NCI-H345 treated with DMSO at 0.1 percent for 48 hours (cell line): ENCODE results near the gene NR5A2.

Experiments
- DNase-seq: peaks from one replicate; lab custom pipeline; 2025; ENCODE audit not compliant: unreplicated experiment; lab: John Stamatoyannopoulos, UW

NR5A2 gene

DNA sequence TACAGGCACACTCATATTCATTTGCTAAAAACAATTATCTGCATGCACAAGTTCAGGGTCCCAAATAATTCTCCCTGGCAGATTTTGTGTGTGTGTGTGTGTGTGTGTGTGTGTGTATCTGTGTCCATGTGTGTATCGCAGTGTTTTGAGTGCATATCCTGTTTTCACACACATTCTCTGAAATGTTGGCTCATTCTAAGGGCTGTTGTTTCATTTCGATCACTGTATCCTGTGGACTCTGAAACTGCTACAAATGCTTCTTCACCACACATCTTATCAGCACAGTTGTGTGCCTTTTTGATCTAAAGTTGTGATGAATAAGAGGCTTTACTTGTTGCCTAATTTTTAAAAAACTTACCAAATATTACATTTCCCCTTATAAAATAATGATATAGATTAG, 34.6 kb downstream of the NR5A2 start:
- no peak for DNase-seq

DNA sequence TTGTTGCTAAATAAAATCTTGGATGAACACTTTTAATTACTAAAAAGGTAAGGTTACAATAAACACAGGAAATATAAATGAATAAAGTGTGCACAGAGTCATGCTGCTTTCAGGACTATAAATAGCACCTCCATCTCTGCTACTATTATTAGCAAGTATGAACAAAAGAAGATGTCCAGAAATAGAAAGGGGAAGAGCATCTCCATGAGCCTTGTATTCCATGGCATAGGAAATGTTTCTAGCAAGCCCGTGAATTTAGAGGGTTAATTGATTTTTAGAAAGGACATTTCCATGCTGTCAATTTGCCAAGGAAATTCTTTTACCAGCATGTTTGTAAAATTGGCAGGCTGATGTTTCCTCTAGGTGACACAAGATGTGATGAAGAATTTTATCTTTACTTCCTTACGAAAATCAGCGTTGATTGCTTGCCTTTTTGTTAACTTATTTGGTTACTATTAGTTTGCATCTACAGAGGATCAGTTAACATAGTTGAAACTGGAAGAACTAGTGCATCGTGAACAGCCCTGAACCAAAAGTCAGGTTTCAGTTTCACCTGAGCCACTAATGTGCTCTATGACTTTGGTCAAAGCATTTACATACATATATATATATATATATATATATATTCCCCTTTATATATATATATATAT, 45.3 kb downstream of the NR5A2 start:
- DNase-seq = no peak

DNA sequence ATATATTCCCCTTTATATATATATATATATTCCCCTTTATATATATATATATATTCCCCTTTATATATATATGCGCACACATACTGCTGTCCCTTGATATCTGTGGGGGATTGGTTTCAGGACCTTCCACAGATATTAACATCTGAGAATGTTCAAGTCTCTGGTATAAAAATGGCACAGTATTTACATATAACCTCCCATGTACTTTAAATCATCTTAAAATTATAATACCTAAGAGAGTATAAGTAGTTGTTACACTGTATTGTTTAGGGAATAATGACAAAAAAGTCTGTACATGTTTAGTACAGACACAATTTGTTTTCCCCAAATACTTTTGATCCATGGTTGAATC, 45.8 kb downstream of the NR5A2 start:
- no peak for DNase-seq

DNA sequence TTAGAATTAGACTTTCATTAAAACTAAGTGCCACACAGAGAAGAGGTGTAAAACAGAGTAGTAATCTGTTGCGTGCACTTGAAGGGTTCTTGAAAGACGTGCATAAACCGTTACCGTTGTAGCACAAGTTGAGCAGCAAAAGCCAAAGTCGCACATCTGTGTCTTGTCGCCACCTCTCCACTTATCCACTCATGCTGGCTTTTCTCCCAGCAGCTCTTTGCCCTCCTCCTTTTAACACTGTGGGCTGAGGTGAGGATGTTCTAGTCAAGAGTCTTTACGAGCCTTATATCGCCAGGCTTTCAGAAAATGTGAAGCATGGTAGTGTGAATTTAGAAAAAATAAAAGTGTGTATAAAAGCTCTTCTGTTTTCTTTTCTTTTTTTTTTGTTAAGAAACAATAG, 48.0 kb downstream of the NR5A2 start:
- DNase-seq = no peak

DNA sequence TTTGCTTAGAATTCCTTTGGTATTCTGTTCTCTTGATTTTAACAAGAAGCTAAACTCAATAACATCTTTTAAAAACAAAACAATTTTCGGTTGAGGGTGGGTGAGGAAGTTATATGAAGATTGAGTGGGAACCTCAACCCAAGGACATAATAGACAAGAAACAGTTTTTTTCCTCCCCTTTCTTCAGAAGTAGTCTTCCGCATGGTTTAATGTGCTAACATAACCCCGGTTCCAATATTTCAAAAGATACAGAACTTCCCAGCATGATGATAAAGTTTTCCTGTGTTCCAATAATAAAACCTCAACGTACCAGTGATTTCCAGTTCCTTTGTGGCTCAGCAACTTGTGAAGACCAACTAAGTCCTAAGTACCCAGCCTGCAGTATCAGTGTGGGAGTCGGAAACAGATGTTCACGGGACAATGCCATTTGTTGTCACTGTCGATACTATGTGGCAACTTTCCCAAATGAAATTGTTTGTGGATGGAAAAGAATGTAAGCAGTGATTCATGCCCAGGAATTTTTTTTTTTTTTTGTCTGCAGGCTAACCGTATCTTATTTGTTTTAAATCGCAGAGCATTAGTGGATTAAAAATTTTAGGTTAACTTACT, 48.5 kb downstream of the NR5A2 start:
- DNase-seq = no peak

DNA sequence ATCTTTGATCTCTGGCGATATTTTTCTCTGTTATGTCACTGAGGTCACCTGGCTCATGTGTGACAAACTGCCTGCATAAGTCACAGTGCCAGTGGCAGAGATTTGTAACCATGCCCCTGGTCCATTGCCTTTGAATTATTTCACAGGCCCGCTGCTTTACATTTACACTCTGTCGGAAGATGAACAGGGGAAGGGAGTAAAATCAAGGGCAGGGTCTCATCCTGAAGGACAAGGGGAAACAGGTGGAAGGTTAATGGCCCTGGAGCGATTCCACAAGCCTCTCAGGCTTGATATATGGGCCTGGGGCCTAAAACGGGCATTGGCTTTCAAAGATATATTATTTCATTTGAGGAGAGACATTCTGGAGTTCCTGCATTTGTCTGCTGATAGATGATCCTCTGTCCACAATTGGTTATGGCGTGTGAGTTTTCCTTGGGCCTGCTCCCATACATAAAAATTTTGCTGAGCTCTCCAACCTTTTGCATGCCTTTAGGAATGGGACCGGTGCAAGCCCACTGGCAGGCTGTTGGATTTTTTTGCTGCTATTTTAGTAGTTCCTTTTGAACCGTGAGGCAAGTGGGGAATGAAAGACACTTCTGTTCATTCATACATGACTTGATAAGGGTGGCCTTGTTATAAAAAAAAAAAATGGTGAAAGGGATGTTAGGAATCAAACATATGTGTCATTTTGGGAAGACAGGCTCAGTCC, 51.9 kb downstream of the NR5A2 start:
- DNase-seq = no peak

DNA sequence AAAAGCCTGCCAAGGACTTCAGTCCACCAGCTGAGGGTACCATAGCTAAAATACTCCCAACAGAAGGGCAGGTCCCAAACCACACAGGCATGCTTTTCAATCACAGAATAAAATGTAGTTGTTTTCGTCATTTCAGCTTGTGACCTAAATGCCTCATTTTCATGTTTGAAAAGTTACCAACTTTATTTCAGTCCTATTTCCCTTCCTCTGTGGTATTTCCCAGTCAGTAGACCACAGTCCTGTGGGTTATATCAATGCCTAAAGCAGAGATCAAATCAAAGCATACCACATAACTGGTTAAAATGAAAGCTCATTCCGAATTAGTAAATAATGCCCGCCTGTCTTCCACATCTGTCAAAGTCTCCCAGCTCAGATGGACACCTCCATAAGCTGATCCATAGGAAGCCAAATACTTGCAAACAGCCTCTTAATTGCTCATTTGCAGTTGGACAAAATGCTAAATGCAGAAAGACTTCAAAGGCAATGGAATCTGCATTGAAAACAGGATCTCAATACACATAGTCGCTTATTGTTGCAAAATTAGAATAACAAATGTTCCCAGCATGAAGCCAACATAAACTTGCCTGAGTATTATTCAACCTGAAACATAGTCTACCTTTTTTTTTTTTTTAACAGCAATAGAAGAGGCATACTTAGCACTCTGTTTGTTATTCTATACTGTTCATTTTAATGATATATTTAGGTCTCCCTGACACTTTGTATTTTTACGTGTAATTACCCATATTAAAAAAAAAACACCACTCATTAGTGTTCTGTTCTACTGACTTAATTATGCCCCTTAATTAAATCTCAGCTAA, 53.9 kb downstream of the NR5A2 start:
- no peak for DNase-seq

DNA sequence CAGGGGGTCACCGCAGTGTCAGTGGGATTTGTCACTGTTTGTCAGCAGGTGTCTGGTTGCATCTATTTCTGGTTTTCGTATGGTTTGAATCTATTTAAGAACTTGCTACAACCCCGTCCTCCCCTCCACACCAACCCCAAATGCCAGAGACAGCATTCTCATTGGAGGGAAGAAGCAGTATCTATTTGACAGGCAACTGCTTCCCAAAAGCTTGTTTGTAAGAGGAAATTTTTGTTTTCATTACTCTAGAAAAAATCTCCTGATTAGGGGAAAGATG, 54.4 kb downstream of the NR5A2 start:
- DNase-seq = no peak

DNA sequence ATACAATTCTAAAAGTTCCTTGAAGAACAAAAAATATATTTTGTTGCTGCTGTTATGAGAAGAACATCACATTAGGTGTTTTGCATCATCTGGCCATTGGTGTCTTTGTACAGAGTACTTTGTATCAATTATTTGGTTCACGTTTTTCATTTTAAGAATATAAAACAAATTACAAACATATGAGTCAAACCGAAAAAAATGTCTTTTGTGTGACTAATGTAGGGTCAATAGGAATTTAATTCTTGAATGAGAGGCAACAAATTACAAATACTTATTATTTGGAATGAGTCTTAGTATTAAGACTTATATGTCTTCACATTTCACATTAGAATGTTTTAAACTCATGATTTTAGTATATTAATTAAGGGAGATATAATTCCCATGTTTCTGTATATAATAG, 54.8 kb downstream of the NR5A2 start:
- no peak for DNase-seq

DNA sequence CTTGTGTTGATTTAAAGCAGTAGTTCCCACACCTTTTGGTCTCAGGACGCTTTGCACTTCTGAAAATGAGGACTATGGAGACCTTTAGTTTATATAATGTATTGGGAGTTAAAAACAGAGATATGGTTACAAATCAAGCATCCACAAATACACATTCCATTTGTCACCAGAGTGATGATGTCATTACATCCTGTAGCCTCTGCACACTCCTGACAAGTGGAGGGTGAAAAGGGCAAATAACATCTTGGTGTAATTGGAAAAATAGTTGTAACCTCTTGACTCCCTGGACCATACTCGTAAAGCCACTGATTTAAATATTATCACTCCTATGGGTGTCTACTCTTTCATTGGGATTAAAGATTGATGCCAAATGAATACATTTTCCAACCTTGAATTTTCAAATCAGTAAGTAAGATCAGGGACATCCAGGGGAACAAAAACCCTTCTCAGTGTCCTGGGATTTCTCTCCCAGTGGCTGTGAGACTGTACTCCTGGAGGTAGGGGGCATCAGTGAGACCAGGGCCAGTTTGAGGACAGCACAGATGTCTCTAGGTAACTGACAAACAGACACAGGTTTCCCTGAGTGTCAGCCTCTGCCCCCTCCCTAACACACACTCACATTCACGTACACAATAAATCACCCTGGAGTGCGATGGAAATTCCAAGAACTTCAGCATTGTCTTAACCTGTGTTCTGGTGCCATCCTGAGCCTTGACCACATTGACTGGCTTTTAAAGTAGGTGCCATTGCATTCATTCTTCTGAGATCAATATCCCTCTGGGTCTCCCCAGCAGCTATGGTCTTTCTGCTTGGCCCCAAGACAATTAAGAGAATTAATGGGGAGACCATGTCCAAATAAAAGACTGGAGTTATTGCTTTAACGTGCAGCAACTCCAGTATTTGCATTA, 63.0 kb downstream of the NR5A2 start:
- DNase-seq = no peak

DNA sequence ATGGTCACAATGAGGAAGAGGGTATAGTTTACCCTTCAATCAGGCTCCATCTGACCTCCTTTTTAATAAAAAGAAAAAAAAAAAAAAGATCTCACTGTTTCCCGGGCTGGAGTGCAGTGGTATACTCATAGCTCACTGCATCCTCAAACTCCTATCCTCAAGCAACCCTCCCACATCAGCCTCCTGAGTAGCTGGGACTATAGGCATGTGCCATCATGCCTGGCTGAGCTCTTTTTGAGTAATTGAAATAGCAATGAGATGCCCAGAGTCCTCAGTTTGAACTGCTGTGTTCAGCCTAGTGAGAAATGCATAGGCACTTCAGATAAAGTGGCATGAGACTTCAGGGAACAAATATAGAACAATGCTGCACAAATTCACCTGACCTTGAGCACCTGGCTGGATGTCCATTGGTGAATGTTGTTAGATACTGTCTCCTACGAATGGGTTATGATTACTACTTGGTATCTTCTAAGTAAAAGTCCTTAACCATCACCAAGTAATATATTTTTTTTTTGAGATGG, 67.6 kb downstream of the NR5A2 start:
- DNase-seq = no peak

DNA sequence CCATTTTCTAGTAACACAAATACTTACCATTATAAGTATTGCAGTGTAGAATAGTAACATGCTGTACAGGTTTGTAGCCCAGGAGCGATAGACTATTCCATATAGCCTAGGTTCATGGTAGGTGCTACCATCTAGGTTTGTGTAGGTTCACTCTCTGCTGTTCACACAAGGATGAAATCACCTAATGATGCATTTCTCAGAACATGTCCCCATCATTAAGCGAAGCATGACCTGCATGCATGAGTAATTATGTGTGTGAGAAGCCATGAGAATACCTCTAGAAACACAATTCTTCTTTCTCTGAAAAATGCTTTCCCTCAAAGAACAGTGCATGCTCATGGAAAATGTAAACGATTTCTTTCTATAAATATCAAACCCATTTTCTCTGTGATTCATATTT, 69.3 kb downstream of the NR5A2 start:
- no peak for DNase-seq

DNA sequence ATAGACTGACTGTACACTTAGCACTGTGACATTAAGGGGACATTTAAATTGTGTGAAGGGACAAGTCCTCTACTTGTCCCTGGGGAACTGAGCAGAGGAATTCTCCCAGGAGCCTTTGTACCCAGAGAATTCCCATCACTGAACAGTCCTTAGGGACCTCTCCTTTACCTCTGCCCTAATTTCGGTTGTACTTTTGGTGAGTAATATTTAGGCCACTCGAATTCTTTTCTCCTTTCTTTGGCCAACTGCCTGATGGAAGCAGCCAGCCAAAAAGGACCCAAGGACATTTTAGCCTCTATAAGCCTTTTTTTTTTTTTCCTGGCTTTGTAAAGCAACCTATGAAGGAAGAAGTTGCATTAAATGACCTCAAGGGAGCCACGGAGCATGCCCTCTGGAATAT, 71.5 kb downstream of the NR5A2 start:
- DNase-seq = no peak

DNA sequence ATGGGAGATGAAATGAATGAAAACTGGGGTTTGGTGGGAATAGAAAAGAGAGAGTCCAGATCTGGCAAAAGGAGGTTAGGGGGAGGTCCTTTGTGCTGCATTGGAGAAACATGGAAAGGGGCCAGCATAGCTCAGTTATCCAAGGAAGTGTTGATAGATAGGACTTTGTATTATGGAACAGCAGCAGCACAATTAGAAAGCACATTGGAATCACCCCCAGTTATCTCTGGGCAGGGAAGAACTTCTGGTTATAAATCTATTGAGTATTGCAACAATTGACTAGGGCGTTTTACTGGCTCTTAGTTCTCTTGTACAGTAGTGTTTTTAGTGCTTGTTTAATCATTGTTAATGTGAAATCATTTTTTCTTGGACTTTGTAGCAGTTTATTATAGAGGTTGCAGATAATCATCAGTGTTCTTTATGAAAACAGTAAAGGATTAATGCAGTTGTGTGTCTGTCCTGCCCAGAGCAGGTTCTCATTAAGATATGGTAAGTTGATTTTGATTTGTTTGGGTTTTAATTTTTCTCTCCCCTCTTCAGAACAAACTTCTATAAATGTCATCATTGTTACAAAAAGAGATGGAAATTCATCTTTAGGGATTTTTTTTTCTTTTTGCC, 76.6 kb downstream of the NR5A2 start:
- DNase-seq = no peak

DNA sequence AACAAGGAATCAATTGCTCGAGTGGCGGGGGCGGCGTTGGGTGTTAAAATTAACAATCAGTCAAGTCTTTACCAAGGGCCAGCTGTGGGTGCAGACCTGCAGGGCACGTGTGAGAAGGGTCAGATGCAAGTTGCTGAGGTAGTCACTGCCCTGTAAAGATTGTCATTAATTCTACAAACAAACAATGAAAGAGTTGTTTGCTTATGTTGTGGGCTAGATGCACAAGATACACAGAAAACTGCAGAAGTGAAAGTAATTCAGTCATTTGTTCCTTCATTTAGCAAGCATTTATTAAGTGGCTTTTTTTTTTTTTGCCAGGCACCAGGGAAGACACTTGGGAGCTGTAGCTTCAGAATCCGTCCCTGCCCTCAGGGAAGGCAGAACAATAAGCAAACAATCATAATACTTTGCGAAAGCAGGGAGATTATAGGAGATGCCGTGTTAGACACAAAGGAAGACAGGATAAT, 79.5 kb downstream of the NR5A2 start:
- peak; percentile 8 for DNase-seq

DNA sequence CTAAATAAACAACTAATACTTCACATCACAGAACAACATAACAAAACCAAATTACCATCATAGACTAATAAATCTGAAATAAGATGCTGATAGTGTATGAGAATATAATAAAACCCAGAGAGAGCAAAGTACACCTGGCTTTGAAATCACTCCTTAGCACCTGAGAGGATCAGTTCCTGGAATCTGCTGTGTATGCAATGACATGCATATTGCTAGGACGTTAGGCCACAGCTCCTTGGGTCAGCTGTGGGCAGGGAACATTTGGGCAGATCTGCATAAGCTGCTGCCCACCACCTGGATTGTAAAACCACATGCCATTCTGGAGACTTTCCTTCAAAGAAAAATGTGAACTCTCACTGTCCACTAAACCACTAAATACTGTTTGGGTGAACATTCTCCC, 81.1 kb downstream of the NR5A2 start:
- no peak for DNase-seq

DNA sequence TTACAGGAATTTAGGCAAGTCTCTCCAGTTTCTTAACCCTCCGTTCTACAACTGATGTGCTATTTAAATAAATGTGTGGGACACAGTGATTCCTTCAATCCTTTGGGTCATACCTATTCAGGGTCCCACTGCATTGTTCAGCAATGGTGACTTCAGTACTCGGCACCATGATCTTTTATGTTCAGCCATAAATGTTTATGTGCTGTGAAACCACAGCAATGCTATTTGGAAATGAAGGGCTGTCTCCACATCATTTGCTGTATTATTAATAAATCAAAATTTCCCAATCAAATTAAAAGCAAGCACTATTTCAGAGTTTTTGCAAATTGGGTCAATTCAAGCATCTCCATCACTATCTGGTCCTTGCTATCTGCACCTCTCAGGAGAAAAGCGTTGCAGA, 84.8 kb downstream of the NR5A2 start:
- DNase-seq = no peak

DNA sequence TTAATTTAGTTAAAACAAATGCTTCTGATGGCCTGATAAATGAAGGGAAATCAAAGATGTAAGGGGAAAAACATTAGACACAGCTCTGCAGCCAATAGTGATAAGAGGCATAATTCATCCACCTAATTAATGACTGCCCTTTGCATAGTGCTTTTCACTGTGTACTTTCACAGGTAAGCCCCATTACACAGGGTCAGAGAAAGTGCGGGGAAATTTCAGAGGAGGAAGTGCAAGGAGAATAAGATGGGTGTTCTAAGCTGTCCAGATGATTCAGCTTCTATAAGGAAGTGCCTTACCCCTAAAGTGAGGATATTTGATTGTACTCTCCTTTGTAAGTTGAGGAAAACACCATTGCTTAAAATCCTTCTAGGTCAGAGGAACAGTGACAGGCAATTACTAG, 88.0 kb downstream of the NR5A2 start:
- no peak for DNase-seq

DNA sequence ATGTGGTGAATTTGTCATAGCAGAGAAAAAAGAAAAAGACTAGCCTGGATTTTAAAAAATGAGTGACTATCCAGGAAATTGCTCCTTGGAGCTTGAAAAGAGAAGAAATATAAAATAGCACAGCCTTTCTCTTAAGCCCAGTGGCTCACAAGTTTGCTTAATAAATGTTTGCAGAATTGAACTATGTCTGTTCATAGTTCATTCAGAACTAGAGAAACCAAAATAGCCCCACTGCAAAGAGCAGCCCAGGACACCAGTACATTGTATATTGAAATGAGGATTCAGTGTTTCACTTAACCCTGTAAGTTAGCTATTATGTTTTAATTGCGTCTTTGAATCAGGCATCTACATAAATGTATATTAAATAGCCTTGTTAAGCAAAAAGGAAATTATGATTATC, 88.8 kb downstream of the NR5A2 start:
- no peak for DNase-seq

DNA sequence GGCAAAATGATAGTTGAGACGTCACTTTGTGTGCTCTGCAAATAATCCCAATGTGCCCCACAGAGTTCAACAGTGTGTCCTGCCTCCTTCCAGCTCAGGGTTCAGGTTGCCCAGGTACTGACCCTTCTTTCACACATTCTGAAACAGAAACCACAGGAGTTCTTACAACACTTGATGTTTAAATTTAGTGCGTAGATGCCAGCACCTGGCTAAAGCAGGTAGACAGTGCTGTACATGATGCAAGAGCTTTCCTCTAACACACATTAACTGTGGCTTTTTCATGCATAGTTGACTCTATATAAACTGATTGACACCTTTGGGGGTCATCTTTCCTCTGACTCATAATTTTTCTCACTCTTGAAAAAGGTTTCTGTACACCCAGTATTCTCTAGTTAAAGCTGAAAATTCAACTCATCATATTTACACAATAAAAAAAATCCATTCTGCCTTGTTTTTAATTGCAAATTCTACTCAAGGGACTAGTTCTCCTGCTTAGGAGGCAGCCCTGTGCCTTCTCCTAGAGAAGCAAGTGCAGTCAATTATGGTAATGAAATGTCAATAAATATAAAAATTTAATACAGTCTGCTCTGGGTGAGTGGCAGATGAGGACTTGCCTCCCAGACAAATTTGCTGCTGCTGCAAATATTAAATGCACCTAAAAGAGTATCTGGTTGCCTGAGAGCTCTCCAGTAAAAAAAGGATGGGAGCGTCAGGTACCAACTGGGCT, 91.4 kb downstream of the NR5A2 start:
- peak; percentile 67 for DNase-seq
